Activated T-cell treated with anti-CD3 and anti-CD28 coated beads, Interleukin-2, amount 50 U/mL, for 72 hours (primary cell): ENCODE data around the gene SGCD. TPM values are rescaled to one million over a fixed set of nuclear protein-coding genes. Genes with fewer than 3 reads are reported as not detected.

Source experiments
- ATAC-seq, 2 donors: fragments of 150-1000 bp; cut with Tn5 transposase; replicated peaks in 1 of 2; 2 replicates each; pipeline ENCODE4 v1.10.0; 2021; ENCODE audit warnings: moderate library complexity in 2 of 2, mild to moderate bottlenecking in 1 of 2
- DNase-seq, 2 donors: peaks; one replicate each; pipeline ENCODE4 v3.0.0; 2021 to 2022; ENCODE audit warnings: mixed read lengths in 1 of 2
- H3K27ac Mint-ChIP-seq: one replicate; pipeline ENCODE4 v1.8.0; 2022; ENCODE audit warnings: mild to moderate bottlenecking, moderate library complexity, mixed read lengths
- H3K27me3 Mint-ChIP-seq: one replicate; pipeline ENCODE4 v1.8.0; 2022; ENCODE audit warnings: low read depth, mixed read lengths
- H3K36me3 Mint-ChIP-seq, 2 donors: one replicate each; pipeline ENCODE4 v1.8.0; 2022; ENCODE audit warnings: mixed read lengths in 2 of 2, mild to moderate bottlenecking in 1 of 2; ENCODE audit not compliant: insufficient read depth in 2 of 2
- H3K4me1 Mint-ChIP-seq: one replicate; pipeline ENCODE4 v1.8.0; 2022; ENCODE audit warnings: low read depth, mixed read lengths
- H3K4me3 Mint-ChIP-seq, 2 donors: one replicate each; pipeline ENCODE4 v1.8.0; 2022; ENCODE audit warnings: mild to moderate bottlenecking in 2 of 2, mixed read lengths in 2 of 2, moderate library complexity in 2 of 2
- H3K9me3 Mint-ChIP-seq, 2 donors: one replicate each; pipeline ENCODE4 v1.8.0; 2022; ENCODE audit warnings: mixed read lengths in 2 of 2
- total RNA-seq, 2 donors: library from RNA; stranded (reverse); gene quantifications; one replicate each; pipeline ENCODE4 v1.2.3, GENCODE V29; 2022

Gene SGCD
- total RNA-seq, 2 donors from 2014 or later, result 0.07 TPM; not detected in 1

- peaks cover 12% of the 10 kb centered on the region for H3K27me3 Mint-ChIP-seq
- DNase-seq (no peak), ATAC-seq (no peak)
- H3K4me3 Mint-ChIP-seq, result no peak overlapping the region
- H3K9me3 Mint-ChIP-seq, result no peaks in the 10 kb centered on the region
- H3K27ac Mint-ChIP-seq, result no peak overlapping the region
- peaks cover 27% of the 10 kb centered on the region for H3K4me1 Mint-ChIP-seq
- no peaks in the 10 kb centered on the region for H3K36me3 Mint-ChIP-seq
These were observed 431.2 kb downstream of the SGCD start for GRCh38 chr5:156758011-156758791.

GRCh38 chr5:156759156-156759555, 432.2 kb downstream of the SGCD start:
- H3K36me3 Mint-ChIP-seq, result no peaks in the 10 kb centered on the region
- no peak overlapping the region for H3K27ac Mint-ChIP-seq
- no peak overlapping the region for H3K4me3 Mint-ChIP-seq
- DNase-seq (no peak), ATAC-seq (no peak)
- no peaks in the 10 kb centered on the region for H3K9me3 Mint-ChIP-seq
- H3K4me1 Mint-ChIP-seq, result peaks cover 17% of the 10 kb centered on the region
- H3K27me3 Mint-ChIP-seq, result peaks cover 15% of the 10 kb centered on the region

GRCh38 chr5:156762771-156763170, 435.8 kb downstream of the SGCD start:
- Mint-ChIP-seq H3K9me3 (no peaks in the 10 kb centered on the region), H3K27ac (no peak overlapping the region), H3K27me3 (peaks cover 15% of the 10 kb centered on the region), H3K4me3 (no peak overlapping the region), H3K4me1 (no peaks in the 10 kb centered on the region), H3K36me3 (no peaks in the 10 kb centered on the region)
- ATAC-seq (no peak), DNase-seq (no peak)

- H3K9me3 Mint-ChIP-seq, result no peaks in the 10 kb centered on the region
- no peak overlapping the region for H3K4me3 Mint-ChIP-seq
- DNase-seq, result no peak
- peaks cover 26% of the 10 kb centered on the region for H3K27me3 Mint-ChIP-seq
- no peaks in the 10 kb centered on the region for H3K4me1 Mint-ChIP-seq
- H3K36me3 Mint-ChIP-seq, result no peaks in the 10 kb centered on the region
- ATAC-seq, result no peak
- H3K27ac Mint-ChIP-seq, result no peak overlapping the region
These were observed 437.4 kb downstream of the SGCD start for GRCh38 chr5:156764176-156764971.

GRCh38 chr5:156774273-156774672, 447.3 kb downstream of the SGCD start:
- Mint-ChIP-seq H3K27ac (no peak overlapping the region), H3K36me3 (no peaks in the 10 kb centered on the region), H3K4me1 (no peaks in the 10 kb centered on the region), H3K4me3 (no peak overlapping the region), H3K9me3 (peaks cover 0 to 4% of the 10 kb centered on the region in 2 donors), H3K27me3 (no peaks in the 10 kb centered on the region)
- ATAC-seq (no peak), DNase-seq (no peak)

GRCh38 chr5:156778139-156778706, 451.3 kb downstream of the SGCD start:
- DNase-seq (no peak), ATAC-seq (no peak)
- Mint-ChIP-seq H3K4me1 (no peaks in the 10 kb centered on the region), H3K4me3 (no peak overlapping the region), H3K27me3 (no peaks in the 10 kb centered on the region), H3K9me3 (peaks cover 0 to 4% of the 10 kb centered on the region in 2 donors), H3K36me3 (no peaks in the 10 kb centered on the region), H3K27ac (no peak overlapping the region)

GRCh38 chr5:156778752-156779151, 451.8 kb downstream of the SGCD start:
- H3K27me3 Mint-ChIP-seq, result no peaks in the 10 kb centered on the region
- DNase-seq, result no peak
- no peak overlapping the region for H3K27ac Mint-ChIP-seq
- H3K36me3 Mint-ChIP-seq, result no peaks in the 10 kb centered on the region
- peaks cover 2 to 4% of the 10 kb centered on the region in 2 donors for H3K9me3 Mint-ChIP-seq
- H3K4me1 Mint-ChIP-seq, result no peaks in the 10 kb centered on the region
- H3K4me3 Mint-ChIP-seq, result no peak overlapping the region
- ATAC-seq, result no peak

- ATAC-seq, result no peak
- Mint-ChIP-seq H3K4me3 (no peak overlapping the region), H3K36me3 (peaks cover 0 to 4% of the 10 kb centered on the region in 2 donors), H3K27ac (no peak overlapping the region), H3K27me3 (no peaks in the 10 kb centered on the region), H3K9me3 (peaks cover 4 to 7% of the 10 kb centered on the region in 2 donors), H3K4me1 (no peaks in the 10 kb centered on the region)
- no peak for DNase-seq
These were observed 452.5 kb downstream of the SGCD start for GRCh38 chr5:156779436-156779835.

- peaks cover 7 to 16% of the 10 kb centered on the region in 2 donors for H3K9me3 Mint-ChIP-seq
- no peak overlapping the region for H3K27ac Mint-ChIP-seq
- H3K4me1 Mint-ChIP-seq, result no peaks in the 10 kb centered on the region
- peaks cover 4 to 8% of the 10 kb centered on the region in 2 donors for H3K36me3 Mint-ChIP-seq
- H3K4me3 Mint-ChIP-seq, result no peak overlapping the region
- ATAC-seq, result no peak
- peaks cover 16% of the 10 kb centered on the region for H3K27me3 Mint-ChIP-seq
- DNase-seq, result no peak
These were observed 456.1 kb downstream of the SGCD start for GRCh38 chr5:156783092-156783491.

- Mint-ChIP-seq H3K36me3 (no peaks in the 10 kb centered on the region), H3K9me3 (peaks cover 0 to 4% of the 10 kb centered on the region in 2 donors), H3K4me3 (no peak overlapping the region), H3K27ac (no peak overlapping the region), H3K4me1 (peaks cover 10% of the 10 kb centered on the region), H3K27me3 (peaks cover 6% of the 10 kb centered on the region)
- DNase-seq (no peak), ATAC-seq (no peak)
These were observed 467.7 kb downstream of the SGCD start for GRCh38 chr5:156794687-156795086.

GRCh38 chr5:156798201-156798600, 471.2 kb downstream of the SGCD start:
- peaks cover 6% of the 10 kb centered on the region for H3K27me3 Mint-ChIP-seq
- ATAC-seq, result no peak
- no peak for DNase-seq
- H3K4me3 Mint-ChIP-seq, result no peak overlapping the region
- no peaks in the 10 kb centered on the region for H3K36me3 Mint-ChIP-seq
- H3K4me1 Mint-ChIP-seq, result peaks cover 10% of the 10 kb centered on the region
- no peak overlapping the region for H3K27ac Mint-ChIP-seq
- H3K9me3 Mint-ChIP-seq, result no peaks in the 10 kb centered on the region

- H3K4me1 Mint-ChIP-seq, result peaks cover 5% of the 10 kb centered on the region
- no peaks in the 10 kb centered on the region for H3K9me3 Mint-ChIP-seq
- ATAC-seq (no peak), DNase-seq (no peak)
- H3K27me3 Mint-ChIP-seq, result peaks cover 6% of the 10 kb centered on the region
- no peaks in the 10 kb centered on the region for H3K36me3 Mint-ChIP-seq
- H3K27ac Mint-ChIP-seq, result no peak overlapping the region
- no peak overlapping the region for H3K4me3 Mint-ChIP-seq
These were observed 472.2 kb downstream of the SGCD start for GRCh38 chr5:156799171-156799570.

- no peak for DNase-seq
- H3K4me3 Mint-ChIP-seq, result no peak overlapping the region
These were observed 474.0 kb downstream of the SGCD start for GRCh38 chr5:156800929-156801328.

More at GRCh38 chr5:156800929-156801328, 474.0 kb downstream of the SGCD start:
- peaks cover 0 to 2% of the 10 kb centered on the region in 2 donors for H3K9me3 Mint-ChIP-seq
- peaks cover 6% of the 10 kb centered on the region for H3K27me3 Mint-ChIP-seq
- H3K36me3 Mint-ChIP-seq, result peaks cover 0 to 1% of the 10 kb centered on the region in 2 donors
- no peak for ATAC-seq
- no peak overlapping the region for H3K27ac Mint-ChIP-seq
- H3K4me1 Mint-ChIP-seq, result peaks cover 5% of the 10 kb centered on the region
